Measurements from ENCODE around the gene CATSPERD.

Gene CATSPERD

GRCh38 chr19:5719961-5720790, at the start of gene CATSPERD, which contains the start of gene LONP1:
CATSPERD (plus strand) TSS chr19:5720637; CDS start chr19:5720738, 101 bp downstream.
LONP1 (minus strand) TSS chr19:5720146; CDS start chr19:5720132, 14 bp downstream.
- peak; percentile 91 for DNase-seq

DNA sequence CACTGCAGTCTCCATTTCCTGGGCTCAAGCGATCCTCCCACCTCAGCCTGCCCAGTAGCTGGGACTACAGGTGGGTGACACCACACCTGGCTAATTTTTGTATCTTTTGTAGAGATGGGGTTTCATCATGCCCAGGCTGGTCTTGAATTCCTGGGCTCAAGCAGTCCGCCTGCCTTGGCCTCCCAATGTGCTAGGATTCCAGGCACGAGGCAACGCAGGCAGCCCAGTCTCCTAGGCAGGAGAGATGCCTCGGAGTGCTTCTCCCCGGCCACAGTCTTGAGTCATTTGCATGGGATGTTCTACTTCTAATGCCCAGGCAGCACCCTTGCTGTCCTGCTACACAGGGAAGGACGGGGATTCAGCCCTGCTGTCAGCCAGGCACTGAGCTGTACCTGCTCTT, 48.8 kb upstream of the CATSPERD start:
- DNase-seq = no peak

- DNase-seq = no peak
Measured at GRCh38 chr19:5672708-5673459, 47.6 kb upstream of the CATSPERD start.

DNA sequence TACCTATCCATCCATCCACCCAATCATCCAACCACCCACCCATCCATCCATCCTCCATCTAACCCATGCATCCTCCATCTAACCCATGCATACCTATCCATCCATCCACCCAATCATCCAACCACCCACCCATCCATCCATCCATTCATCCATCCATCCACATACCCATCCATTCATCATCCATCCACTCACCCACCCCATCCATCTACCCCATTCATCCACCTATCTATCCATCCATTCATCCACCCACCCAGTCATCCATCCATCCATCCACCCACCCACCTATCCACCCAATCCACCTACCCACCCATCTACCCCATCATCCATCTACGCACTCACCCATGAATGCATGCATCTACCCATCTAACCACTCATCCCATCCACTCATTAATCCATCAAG, 46.7 kb upstream of the CATSPERD start:
- DNase-seq = no peak

DNA sequence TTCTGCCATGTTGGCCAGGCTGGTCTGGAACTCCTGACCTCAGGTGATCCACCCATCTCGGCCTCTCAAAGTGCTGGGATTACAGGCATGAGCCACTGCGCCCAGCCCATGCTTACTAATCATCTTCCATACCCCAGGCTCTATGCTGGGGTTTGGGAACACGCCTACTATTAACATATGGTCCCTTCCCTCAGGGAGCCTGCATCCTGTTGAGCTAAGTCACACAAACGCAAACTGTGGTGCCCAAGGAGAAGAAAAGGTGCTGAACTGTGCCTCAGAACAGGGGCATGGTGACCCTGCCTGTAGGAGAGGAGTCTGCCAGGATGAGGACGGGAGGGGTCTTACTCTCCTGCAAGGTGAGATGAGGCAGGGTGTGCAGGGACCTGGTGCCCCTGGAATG, 45.7 kb upstream of the CATSPERD start:
- no peak for DNase-seq

DNA sequence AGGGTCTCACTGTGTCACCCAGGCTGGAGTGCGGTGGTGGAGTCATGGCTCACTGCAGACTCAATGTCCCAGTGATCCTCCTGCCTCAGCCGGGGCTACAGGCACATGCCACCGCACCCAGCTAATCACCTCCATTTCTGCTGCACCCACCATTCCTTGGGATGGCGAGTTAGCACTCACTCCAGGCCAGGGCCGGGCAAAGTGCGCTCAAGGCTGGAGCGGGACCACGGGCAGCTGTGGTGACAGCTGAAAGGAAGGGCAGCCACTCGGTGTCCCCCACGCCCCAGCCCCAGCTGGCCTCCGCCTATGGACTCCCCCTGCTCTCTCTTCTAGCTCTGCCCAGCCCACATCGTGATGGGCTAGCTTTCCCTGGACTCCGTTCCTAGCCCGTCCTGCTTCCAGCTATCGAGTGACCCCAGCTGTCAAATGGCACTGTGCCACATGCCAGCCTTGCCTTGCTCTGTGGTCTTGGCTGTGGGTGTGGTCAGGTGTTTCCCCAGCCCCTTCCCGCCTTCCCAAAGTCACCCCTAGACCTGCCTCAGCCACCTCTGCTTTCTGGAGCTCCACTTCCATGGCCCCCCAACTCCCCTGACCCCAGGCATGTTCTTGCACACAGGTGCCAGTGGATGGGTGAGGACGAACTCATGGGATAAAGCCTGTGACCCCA, 44.2 kb upstream of the CATSPERD start:
- no peak for DNase-seq

- no peak for DNase-seq
Measured at GRCh38 chr19:5676772-5677105, 43.7 kb upstream of the CATSPERD start.

DNA sequence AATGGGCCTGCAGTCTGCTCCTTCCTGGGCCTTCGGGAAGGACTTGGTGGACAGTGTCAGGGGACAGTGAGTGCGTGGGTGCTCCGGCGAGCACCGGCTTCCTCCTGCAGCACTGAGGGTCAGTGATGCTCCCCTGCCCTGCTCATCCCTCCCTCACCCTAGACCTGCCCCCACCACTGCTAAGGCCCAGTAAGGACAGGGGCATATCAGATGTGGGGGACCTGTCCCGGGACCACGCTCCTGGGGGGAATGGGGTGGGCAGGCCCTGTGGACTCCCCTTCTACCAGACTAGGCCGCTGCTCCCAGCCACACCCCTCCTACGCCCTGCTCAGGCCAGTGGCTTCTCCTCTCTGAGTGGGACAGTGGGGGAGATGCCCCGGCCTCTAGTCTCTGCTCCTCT, 43.3 kb upstream of the CATSPERD start:
- DNase-seq = no peak

- no peak for DNase-seq
Measured at GRCh38 chr19:5677580-5677979, 42.9 kb upstream of the CATSPERD start.

GRCh38 chr19:5678071-5678718, 42.2 kb upstream of the CATSPERD start:
- DNase-seq = no peak

DNA sequence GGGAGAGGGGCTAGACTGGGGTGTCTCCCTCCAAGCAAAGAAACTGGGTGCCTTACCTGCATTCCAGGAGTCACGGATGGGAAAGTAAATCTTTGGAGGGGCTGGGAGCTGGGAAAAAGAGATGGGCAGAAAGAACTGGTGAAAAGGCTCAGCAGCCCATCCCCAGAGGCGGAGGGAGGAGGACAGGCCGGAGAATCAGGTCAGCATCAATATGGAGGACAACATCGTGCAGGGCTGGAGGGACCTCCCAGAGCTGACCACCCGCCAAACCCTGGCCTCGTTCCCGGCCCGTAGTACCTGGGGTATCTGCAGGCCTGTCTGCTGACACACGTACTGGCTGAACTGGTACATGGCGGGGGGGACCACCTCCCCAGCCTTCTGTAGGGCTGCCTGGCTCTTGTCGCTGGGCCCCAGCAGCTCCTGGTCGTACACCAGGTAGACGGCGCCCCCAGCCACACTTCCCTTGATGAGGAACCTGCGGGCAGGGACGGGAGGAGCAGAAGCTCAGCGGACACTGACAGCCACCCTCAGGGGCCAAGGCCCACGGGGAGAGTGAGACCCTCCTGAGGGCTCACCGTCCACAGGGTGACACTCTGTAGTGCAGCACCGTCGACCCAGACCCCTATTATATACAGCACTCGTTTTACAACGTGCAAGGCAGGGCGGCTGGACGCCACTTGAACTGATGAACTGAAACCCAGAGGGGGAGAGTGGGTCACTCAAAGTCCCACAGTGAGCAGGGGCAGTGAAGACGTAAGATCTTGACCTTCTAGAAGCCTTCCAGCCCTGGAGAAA, 41.0 kb upstream of the CATSPERD start:
- DNase-seq = no peak

DNA sequence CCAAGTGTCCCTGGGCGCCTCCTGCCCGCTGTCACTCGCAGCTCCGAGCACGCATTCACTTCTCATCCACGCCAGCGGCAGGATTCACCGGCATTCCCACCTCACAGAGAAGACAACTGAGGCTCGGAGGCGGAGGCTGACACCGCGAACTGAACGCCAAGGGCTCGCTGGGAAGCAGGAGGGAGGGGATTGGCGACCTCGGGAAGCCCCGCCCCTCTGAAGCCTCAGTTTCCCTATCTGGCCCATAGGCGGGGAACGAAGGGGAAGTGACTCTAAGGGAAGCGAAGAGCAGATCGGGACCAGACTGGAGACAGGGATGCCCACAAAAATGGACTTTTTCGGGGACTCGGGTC, 40.4 kb upstream of the CATSPERD start:
- no peak for DNase-seq

- DNase-seq = peak; percentile 81
Measured at GRCh38 chr19:5680437-5681368, 39.7 kb upstream of the CATSPERD start, which contains the start of the genes HSD11B1L and MICOS13. HSD11B1L (plus strand) TSS chr19:5681027; CDS start chr19:5684833, 3,806 bp downstream. MICOS13 (minus strand) TSS chr19:5680516; CDS start chr19:5680486, 30 bp downstream.

DNA sequence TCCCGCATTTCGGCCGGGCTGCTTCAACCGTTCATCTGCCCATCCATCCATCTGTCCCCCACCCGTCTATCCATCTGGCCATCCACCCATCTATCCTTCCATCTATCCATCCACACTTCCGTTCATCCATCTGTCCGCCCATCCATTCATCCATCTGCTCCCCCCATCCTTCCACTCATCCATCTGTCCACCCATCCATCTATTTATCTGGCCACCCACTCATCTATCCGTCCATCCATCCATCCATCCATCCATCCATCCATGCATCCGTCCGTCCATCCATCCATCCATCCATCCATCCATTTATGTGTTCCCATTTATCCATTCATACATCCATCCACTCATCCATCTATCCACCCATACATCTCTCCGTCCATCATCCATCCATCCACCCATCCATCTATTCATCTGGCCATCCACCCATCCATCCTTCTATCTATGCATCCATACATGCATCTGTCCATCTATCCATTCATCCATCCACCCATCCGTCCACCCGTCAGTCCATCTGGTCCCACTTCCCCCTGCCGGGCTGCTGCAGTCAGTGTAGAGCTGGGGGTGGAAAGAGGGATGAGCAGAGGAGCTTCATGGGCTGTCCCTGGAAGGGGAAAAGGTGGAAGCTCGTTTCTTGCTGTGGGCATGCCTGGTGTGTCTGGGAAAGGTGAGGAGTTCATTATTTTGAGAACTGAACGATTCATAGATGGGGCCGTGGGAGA, 38.9 kb upstream of the CATSPERD start:
- DNase-seq = no peak

GRCh38 chr19:5682107-5682482, 38.3 kb upstream of the CATSPERD start:
- no peak for DNase-seq

DNA sequence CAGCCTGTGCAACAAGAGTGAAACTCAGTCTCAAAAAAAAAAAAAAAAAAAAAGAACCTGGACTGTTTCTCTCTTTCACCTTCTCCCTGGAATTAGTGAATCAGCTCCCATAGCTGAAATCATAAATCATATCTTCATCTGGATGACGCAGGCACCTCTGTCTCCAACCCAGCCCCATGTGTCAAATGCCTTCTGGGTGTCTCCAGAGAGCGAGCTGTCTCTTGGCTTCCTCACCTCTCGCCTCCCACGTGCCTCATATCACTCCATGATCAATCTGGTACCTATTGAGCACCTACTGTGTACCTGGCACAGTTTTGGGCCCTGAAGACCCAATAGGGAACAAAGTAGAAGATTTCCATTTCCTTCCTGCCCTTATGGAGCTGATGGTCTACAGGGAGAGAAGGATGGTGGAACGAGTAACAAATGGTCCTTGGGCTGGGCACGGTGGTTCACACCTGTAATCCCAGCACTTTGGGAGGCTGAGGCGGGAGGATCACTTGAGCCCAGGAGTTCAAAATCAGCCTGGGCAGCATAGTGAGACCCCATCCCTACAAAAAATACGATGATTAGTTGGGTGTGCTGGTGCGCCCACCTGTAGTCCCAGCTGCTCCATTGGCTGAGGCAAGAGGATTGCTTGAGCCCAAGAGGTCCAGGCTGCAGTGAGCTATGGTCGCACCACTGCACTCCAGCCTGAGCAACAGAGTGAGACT, 37.1 kb upstream of the CATSPERD start:
- no peak for DNase-seq

DNA sequence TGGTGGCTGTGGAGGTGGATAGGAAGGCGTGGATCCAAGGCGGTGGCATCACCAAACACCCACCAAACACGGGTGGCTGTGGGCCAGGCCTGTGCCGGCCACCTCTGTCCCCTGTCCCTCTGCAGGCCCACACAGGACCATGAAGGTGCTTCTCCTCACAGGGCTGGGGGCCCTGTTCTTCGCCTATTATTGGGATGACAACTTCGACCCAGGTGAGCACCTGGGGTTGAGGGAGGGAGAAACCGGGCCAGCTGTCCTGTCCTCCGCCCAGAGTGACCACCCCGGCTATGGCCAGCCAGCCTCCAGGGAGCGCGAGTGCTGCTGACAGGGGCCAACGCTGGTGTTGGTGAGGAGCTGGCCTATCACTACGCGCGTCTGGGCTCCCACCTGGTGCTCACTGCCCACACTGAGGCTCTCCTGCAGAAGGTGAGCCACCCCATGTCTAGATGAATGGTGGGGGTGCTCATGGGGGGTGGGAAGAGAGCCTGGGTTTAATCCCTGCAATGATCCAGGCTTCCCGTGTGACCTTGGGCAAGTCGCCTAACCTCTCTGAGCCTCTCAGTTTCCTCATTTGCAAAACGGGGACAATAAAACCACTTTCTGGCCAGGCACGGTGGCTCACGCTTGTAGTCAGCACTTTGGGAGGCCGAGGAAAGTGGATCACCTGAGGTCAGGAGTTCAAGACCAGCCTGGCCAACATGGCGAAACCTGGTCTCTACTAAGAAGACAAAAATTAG, 35.6 kb upstream of the CATSPERD start:
- DNase-seq = no peak

DNA sequence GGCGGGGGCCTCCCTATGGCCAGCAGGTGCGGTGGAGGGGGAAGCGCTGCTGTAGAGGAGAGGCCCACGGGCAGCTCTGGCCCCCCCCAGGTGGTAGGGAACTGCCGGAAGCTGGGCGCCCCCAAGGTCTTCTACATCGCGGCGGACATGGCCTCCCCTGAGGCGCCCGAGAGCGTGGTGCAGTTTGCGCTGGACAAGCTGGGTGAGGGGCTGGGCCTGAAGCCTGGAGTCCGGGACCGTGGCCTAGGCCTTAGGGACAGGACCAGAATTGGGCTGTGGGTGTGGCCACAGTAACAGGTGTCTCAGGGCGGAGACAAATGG, 34.2 kb upstream of the CATSPERD start:
- no peak for DNase-seq
